GM12878 (cell line): Measurements from ENCODE around the gene ERFL. TPM values are rescaled to one million over a fixed set of nuclear protein-coding genes. Genes with fewer than 3 reads are reported as not detected.
A peak's percentile ranks its signal among the peaks of the same experiment; 100 is the strongest.

ENCODE experiments used
- ATAC-seq: fragments of 200-7000 bp; cut with Tn5 transposase; 3 replicates; pipeline ENCODE4 v1.9.1; 2020; ENCODE audit warnings: mild to moderate bottlenecking, moderate library complexity
- BruUV-seq: library from RNA; stranded (reverse); fragments of 400-500 nt; replicated peaks from 2 replicates; lab custom pipeline; 2021; lab: Mats Ljungman, UMichigan
- CTCF ChIA-PET: fragments of 300-600 bp; sonication (Branson Sonifier 250); formaldehyde crosslinking; extraction: SDS; loops from one replicate; lab custom pipeline; 2021; ENCODE audit warnings: inconsistent platforms; lab: Yijun Ruan, JAX
- POLR2A ChIA-PET: fragments of 350-600 bp; formaldehyde crosslinking; extraction: SDS; loops from one replicate; lab custom pipeline; 2021; ENCODE audit warnings: inconsistent platforms; lab: Charles Lee
- RAD21 ChIA-PET: fragments of 300-600 bp; sonication (Branson Sonifier 250); formaldehyde crosslinking; loops from one replicate; lab custom pipeline; 2023; ENCODE audit warnings: antibody characterized with exemption; ENCODE audit not compliant: unreplicated experiment; lab: Charles Lee
- SMC1A ChIA-PET: fragments of 300-600 bp; sonication (Branson Sonifier 250); formaldehyde crosslinking; loops from one replicate; lab custom pipeline; 2023; ENCODE audit not compliant: unreplicated experiment, uncharacterized antibody; lab: Charles Lee
- DNase-seq: peaks from one replicate; pipeline ENCODE4 v3.0.0-alpha.2; 2011; ENCODE audit warnings: low read depth, low spot score
- FAIRE-seq: peaks from 3 replicates; lab custom pipeline; 2011; peaks lifted over from hg19 to GRCh38; lab: Jason Lieb, UNC
- H2AFZ ChIP-seq: 2 replicates; pipeline ENCODE4 v1.6.0; 2011; ENCODE audit warnings: low read depth, low read length, control low read depth; ENCODE audit not compliant: control insufficient read depth
- H3K27ac ChIP-seq: 2 replicates; pipeline ENCODE4 v1.5.1; 2011; ENCODE audit warnings: control low read depth; ENCODE audit not compliant: control insufficient read depth, insufficient read depth
- H3K27me3 ChIP-seq, 2 experiments: replicated peaks in 1 of 2; 2 replicates each; pipeline versions ENCODE4 v1.6.0 to v1.6.1; 2011; ENCODE audit warnings: low read length in 1 of 2; ENCODE audit not compliant: control insufficient read depth in 2 of 2, insufficient read depth in 2 of 2
- H3K36me3 ChIP-seq, 2 experiments: 2 replicates each; pipeline ENCODE4 v1.5.1; 2011; ENCODE audit warnings: low read length in 1 of 2; ENCODE audit not compliant: control insufficient read depth in 2 of 2, insufficient read depth in 2 of 2
- H3K4me1 ChIP-seq: 2 replicates; pipeline ENCODE4 v1.6.1; 2011; ENCODE audit warnings: mild to moderate bottlenecking, low read length, moderate library complexity, mixed read lengths; ENCODE audit not compliant: control insufficient read depth, insufficient read depth
- H3K4me2 ChIP-seq: 2 replicates; pipeline ENCODE4 v1.6.0; 2011; ENCODE audit warnings: control low read depth; ENCODE audit not compliant: control insufficient read depth, insufficient read depth
- H3K4me3 ChIP-seq: fragments of 200-600 bp; sonication (generic); 2 replicates; pipeline ENCODE4 v1.5.1; 2016
- H3K79me2 ChIP-seq: 2 replicates; pipeline ENCODE4 v1.6.0; 2011; ENCODE audit warnings: low read length; ENCODE audit not compliant: control insufficient read depth, insufficient read depth
- H3K9ac ChIP-seq: 2 replicates; pipeline ENCODE4 v1.8.0; 2011; ENCODE audit warnings: low read length, control low read depth, mixed read lengths; ENCODE audit not compliant: control insufficient read depth, insufficient read depth
- H3K9me3 ChIP-seq: replicated peaks from 3 replicates; pipeline ENCODE4 v1.5.1; 2011; ENCODE audit warnings: mild to moderate bottlenecking, low read length; ENCODE audit not compliant: control insufficient read depth, insufficient read depth
- H4K20me1 ChIP-seq: 2 replicates; pipeline ENCODE4 v1.6.0; 2011; ENCODE audit not compliant: control insufficient read depth, insufficient read depth
- POLR2A ChIP-seq: IDR thresholded peaks from 2 replicates; pipeline ENCODE4 v1.6.1; 2011; ENCODE audit warnings: low read depth, mild to moderate bottlenecking, low read length
- TCF7 ChIP-seq: IDR thresholded peaks from 2 replicates; pipeline ENCODE4 v1.6.1; 2014; ENCODE audit warnings: antibody characterized with exemption, borderline replicate concordance
- YBX1 ChIP-seq: fragments of 450-650 bp; IDR thresholded peaks from 2 replicates; pipeline ENCODE4 v1.6.1; 2016; ENCODE audit warnings: antibody characterized with exemption
- WGBS: methylation state at CpG from one replicate; pipeline ENCODE4 v1.1.6; 2016; ENCODE audit warnings: low lambda C conversion rate; ENCODE audit not compliant: insufficient replicate concordance, insufficient coverage; ENCODE audit errors: missing lambda C conversion rate; 5-methylcytosine and 5-hydroxymethylcytosine counted together
- in situ Hi-C: fragments of 300-500 bp; cut with MboI; formaldehyde crosslinking; loops from 9 replicates; pipeline ENCODE4 v1.14.3; 2018; ENCODE audit warnings: mixed read lengths
- intact Hi-C: fragments of 100-400 bp; cut with micrococcal nuclease; formaldehyde crosslinking; loops from one replicate; pipeline ENCODE4 v1.14.2; 2022; ENCODE audit not compliant: unreplicated experiment
- polyA plus RNA-seq, 11 experiments: library from polyadenylated mRNA; depleted of rRNA in 4 of 11; unstranded in 6 of 11; stranded (reverse) in 5 of 11; fragments of >200 nt; fragmentation: Nextera tagmentation in 4 of 11; fragmentation: Illumina TruSeq in 1 of 11; extraction: Ambion mirVana in 4 of 11; extraction: Trizol in 1 of 11; gene quantifications; 1 replicate in 1 of 11; 2 replicates in 10 of 11; pipeline versions ENCODE4 v1.2.1 to v1.2.3, GENCODE V29; 2011 to 2016; ENCODE audit warnings: inconsistent platforms in 2 of 11, missing spikeins in 2 of 11, low read depth in 1 of 11
- total RNA-seq, 4 experiments: library from RNA; depleted of rRNA in 3 of 4; stranded (reverse); fragments of >200 nt in 3 of 4; fragmentation: Illumina TruSeq in 1 of 4; extraction: Trizol in 1 of 4; gene quantifications; 2 replicates each; pipeline versions ENCODE4 v1.2.1 to v1.2.3, GENCODE V29; 2013 to 2021

The ERFL gene
- total and polyA plus RNA-seq, 10 of the 15 experiments (the other 5 are each of a cell fraction or from before 2014, with no cell fraction given): 0.04 to 0.10 (median 0.05) TPM; not detected in 7

GRCh38 chr19:41907994-41908615, 20.1 kb downstream of the ERFL start:
- H3K9ac ChIP-seq: no peak overlapping the region
- H3K27me3 ChIP-seq: no peaks in the 10 kb centered on the region; a peak in 2 of 4 replicates
- H3K27ac ChIP-seq: no peak overlapping the region
- POLR2A ChIA-PET: no interaction called here
- CTCF ChIA-PET: no interaction called here
- in situ Hi-C loops (no loop called here), intact Hi-C loops (no loop called here)
- H4K20me1 ChIP-seq: peaks cover 6% of the 10 kb centered on the region; the same call in 1 of the 2 replicates
- no peaks in the 10 kb centered on the region for H3K4me1 ChIP-seq
- peaks cover 13 to 28% of the 10 kb centered on the region in 2 experiments; a peak in 3 of 4 replicates for H3K36me3 ChIP-seq
- H3K4me3 ChIP-seq: no peak overlapping the region
- SMC1A ChIA-PET: interaction anchor here (1.0 kb wide), 1 partner anchor 20 kb away, joined by 3 read pairs; no protein-coding TSS in a partner anchor
- no TSS peak for BruUV-seq
- TF ChIP-seq POLR2A (peak; percentile 54; the same call in 1 of the 2 replicates), TCF7 (no peak)
- no peaks in the 10 kb centered on the region for H3K9me3 ChIP-seq
- FAIRE-seq (no peak), DNase-seq (no peak), ATAC-seq (no peak)
- H3K4me2 ChIP-seq: no peak overlapping the region
- H3K79me2 ChIP-seq: no peaks in the 10 kb centered on the region
- RAD21 ChIA-PET: no interaction called here
- WGBS: 82% methylated on average over 22 of the region's 25 CpGs
- no peak overlapping the region for H2AFZ ChIP-seq

GRCh38 chr19:41906916-41907680, 21.2 kb downstream of the ERFL start:
- peaks cover 18 to 34% of the 10 kb centered on the region in 2 experiments; a peak in 3 of 4 replicates for H3K36me3 ChIP-seq
- H3K27ac ChIP-seq: no peak overlapping the region
- no peak for DNase-seq
- TF ChIP-seq POLR2A (peak; percentile 36; the same call in 1 of the 2 replicates), YBX1 (no peak)
- BruUV-seq: TSS peak; percentile 75
- WGBS: 66% methylated on average over 20 of the region's 21 CpGs
- POLR2A ChIA-PET: no interaction called here
- peaks cover 6% of the 10 kb centered on the region; the same call in 1 of the 2 replicates for H4K20me1 ChIP-seq
- RAD21 ChIA-PET: no interaction called here
- no peak for ATAC-seq
- no peaks in the 10 kb centered on the region; a peak in 1 of 4 replicates for H3K27me3 ChIP-seq
- intact Hi-C loops: no loop called here
- H3K4me3 ChIP-seq: no peak overlapping the region
- H3K79me2 ChIP-seq: no peaks in the 10 kb centered on the region
- no peak overlapping the region for H3K9ac ChIP-seq
- no peak overlapping the region for H3K4me2 ChIP-seq
- no peak overlapping the region for H2AFZ ChIP-seq
- SMC1A ChIA-PET: no interaction called here
- no peak for FAIRE-seq
- H3K4me1 ChIP-seq: no peaks in the 10 kb centered on the region
- H3K9me3 ChIP-seq: no peaks in the 10 kb centered on the region
- in situ Hi-C loops: no loop called here
- CTCF ChIA-PET: no interaction called here
